ENCODE data around the gene FAM76B.
"Not testable (repeated sequence)": the region's sequence is repeated elsewhere in the genome, so short reads cannot be mapped to it uniquely, and the experiment has no call there.

Gene FAM76B

GRCh38 chr11:95789506-95790122 lies at the start of gene FAM76B:
Gene FAM76B, minus strand, starts transcription at chr11:95789782. Its CDS starts 304 bp downstream, at chr11:95789478.
- DNase-seq = peak; percentile 95

DNA sequence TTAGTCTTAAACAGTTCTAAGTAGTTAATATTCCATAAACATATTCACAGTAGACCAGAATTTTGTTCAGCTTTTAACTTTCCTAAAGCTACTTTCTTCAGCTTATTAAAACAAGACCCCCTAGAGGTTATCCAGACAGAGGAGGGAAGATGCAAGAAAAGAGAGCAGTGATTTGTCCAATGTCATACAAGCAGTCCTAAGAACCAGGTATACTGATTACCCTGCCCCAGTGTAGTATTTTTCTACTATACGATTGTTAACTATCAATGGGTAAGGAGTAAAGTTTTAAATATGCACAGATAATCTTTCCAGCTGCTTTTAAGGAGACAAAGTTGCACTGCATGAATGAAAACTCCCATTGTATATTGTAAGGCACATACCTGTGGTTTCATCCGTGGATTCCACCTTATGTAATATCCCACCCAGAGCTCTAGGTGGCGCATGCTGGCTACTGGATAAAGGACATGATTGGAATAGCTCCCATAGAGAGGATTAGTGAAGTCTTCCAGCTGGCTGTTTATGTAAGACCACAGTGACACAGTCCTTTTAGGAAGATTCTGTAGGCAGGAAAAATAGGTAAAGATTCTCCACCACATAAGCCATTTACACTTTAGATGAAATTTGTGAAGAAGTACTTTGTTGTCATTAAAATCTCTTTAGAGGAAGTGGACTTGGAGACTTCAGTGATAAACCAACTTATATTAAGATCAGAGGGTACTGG lies 46.3 kb upstream of the FAM76B start:
- peak; percentile 60 for DNase-seq

- DNase-seq = no peak
Measured at GRCh38 chr11:95835351-95835750, 45.8 kb upstream of the FAM76B start.

DNA sequence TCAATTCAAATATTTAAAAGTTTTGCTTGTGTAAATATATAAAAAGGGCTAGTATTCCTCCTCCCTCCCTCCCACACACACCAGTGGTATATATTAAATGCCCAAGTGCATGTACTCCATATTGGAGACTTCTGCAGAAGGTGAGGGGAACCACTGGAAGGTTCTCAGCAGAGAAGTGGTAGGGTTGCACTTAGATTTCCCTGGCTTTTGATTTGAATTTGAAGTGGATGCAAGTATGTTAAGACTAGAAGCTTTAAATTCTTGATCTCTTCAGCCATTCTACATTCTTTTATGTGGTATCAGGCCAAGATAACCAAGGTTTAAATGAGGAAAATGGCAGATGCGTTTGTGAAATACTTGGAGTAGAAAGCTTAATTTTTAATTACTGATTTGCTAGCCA lies 43.8 kb upstream of the FAM76B start:
- no peak for DNase-seq

GRCh38 chr11:95832763-95833162 lies 43.2 kb upstream of the FAM76B start:
- DNase-seq = no peak

DNA sequence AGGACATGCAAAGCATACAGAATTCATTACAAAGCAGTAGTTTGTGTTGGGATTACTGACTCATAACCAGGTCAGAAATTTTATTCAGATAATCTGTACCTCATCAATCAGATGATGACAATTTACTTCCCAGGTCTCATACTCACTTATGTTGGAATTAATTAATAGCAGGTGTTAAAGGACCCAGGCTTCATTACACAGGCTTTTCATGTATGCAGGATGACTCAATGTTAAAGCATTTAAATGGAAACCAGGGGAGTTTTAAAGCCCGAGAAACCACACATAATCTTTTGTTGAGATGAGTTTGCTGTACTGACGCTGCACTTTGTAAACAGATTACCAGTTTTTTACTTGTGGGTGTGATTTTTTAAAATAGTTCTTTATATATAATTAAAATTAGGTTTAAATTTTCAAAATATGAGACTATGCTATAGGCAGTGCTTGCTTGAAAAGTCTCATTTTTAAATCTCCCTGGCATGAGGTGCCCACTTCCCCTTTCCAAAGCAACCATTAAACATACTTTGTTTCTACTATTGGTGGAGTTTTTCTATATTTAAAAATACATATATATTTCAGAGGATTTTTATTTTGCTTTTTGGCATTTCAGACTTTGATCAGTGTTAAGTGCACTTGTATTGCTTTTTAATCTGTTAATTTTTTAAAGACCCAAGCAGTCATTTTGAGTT lies 41.8 kb upstream of the FAM76B start:
- no peak for DNase-seq

DNA sequence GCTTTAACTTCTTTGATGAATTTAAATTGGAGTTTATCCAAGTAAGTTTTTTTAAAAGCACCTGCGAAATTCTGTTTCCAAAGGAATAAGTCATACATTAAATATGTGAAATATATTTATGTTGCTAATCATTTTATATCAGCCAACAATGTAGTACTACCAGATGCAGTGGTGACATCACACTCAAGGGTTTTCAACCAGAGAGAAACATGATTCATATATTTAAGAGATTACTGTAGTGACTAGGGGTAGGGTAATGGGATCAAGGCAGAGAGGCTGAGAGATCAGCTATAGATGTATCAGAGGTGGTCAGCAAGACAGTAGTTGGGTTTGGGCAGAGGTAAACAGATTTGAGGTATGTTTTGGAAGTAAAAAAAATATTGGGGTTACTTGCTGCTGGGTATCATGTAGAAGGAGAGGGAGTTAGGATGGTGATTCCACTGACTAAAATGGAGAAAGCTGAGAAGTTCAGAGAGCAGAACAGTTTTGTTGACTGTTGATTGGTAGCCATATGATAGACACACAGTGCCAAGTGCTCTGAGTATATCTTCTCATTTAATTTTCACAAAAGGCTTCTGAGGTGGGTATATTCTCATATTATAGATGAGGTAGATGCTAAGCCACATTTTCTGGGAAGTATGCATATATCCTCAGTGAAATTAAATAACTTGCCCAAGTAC lies 40.1 kb upstream of the FAM76B start:
- no peak for DNase-seq

DNA sequence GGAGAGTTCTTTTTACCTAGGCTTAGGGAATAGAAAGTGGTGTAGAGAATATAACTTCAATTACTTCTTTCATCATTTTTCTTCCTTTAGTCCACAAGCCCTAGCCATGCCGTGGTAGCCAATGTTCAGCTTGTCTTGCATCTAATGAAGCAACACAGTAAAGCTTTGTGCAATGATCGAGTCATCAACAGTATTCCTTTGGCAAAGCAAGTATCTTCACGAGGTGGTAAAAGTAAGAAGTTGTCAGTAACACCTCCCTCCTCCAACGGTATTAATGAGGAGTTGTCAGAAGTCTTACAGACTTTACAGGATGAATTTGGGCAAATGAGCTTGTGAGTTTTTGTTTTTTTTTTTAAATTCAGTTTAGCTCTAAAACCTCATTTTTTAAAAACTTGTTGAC lies 38.1 kb upstream of the FAM76B start:
- DNase-seq = no peak

GRCh38 chr11:95821640-95822039 lies 32.1 kb upstream of the FAM76B start:
- DNase-seq = no peak

DNA sequence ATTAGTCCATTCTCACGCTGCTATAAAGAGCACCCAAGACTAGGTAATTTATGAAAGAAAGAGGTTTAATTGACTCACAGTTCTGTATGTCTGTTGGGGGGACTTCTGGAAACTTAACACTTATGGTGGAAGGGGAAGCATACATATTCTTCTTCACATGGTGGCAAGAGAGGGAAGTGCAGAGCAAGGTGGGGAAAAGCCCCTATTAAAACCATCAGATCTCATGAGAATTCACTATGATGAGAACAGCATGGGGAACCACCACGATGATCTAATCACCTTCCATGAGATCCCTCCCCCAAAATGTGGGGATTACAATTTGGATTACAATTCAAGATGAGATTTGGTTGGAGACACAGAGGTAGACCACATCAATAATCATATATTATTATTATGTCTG lies 26.5 kb upstream of the FAM76B start:
- no peak for DNase-seq

GRCh38 chr11:95811052-95811451 lies 21.5 kb upstream of the FAM76B start:
- not testable (repeated sequence) for DNase-seq

GRCh38 chr11:95806464-95806863 lies 16.9 kb upstream of the FAM76B start:
- DNase-seq = not testable (repeated sequence)

DNA sequence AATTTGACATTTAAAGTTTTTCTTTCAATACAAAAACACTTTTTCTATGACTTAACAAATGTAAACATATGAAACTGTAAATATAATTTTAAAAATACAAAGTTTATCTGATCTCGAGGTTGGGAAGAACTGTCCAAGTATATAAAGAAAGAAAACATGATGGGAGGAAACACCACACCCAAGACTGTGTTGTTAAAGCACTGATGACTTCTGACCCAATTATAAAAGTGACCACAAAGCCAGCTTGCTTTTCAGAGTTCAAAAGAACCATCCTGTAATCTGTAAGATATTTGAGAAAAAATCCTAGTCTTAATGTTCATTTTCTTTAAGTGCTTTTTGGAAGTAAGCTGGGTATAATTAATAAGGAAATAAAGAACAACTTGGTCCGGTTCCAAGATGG lies 16.3 kb upstream of the FAM76B start:
- no peak for DNase-seq

DNA sequence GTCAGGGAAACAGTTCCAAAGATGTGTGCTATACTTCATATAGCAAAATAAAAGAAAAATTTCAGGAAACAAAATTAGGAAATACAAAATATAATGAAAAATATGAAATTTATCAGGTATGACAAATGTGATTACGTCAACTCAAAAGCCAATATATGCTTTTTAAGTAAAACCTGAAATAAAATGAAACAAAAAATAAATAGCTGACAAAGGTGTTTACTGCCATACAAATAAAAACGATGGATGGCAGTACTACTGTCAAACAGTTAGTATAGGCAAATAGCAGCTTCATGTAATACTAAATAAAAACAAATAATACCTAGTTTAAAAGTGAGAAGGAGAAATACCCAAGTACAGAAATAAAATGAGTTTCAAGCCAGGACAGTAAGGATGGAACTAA lies 14.4 kb upstream of the FAM76B start:
- no peak for DNase-seq

- no peak for DNase-seq
Measured at GRCh38 chr11:95802806-95803205, 13.2 kb upstream of the FAM76B start.

DNA sequence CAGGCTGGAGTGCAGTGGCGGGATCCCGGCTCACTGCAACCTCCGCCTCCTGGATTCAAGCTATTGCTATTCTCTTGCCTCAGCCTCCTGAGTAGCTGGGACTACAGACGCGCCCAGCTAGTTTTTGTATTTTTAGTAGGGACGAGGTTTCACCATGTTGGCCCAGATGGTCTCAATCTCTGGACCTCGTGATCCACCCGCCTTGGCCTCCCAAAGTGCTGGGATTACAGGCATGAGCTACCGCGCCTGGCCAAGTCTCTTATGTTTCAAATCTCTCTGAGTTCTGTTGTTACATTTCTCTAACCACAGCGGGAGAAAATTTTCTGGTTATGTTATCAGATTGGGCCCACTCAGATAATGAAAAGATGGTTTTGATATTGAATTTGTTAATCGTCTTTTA lies 10.9 kb upstream of the FAM76B start:
- DNase-seq = no peak

DNA sequence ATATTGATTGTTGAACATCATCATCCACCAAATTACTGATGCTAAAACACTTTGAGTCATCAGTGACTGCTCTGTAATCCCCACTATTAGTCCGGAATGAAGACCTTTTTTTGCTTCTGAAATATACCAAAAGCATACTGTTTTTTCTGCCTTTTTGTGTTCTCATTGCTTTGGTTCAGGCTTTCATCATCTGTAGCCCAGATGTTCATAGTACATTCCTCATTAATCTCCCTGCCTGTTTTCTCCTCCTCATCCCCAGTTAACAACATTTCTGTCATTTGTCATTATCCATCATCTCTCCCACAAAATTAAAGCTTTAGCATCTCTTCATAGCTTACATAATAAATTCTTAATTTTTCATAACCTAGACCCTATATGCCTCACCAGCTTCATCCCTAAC lies 10.0 kb upstream of the FAM76B start:
- DNase-seq = no peak

GRCh38 chr11:95796501-95796900 lies 6.9 kb upstream of the FAM76B start:
- DNase-seq = no peak

GRCh38 chr11:95795627-95796295 lies 6.2 kb upstream of the FAM76B start:
- DNase-seq = no peak

GRCh38 chr11:95794086-95794485 lies 4.5 kb upstream of the FAM76B start:
- no peak for DNase-seq

GRCh38 chr11:95793116-95793515 lies 3.5 kb upstream of the FAM76B start:
- no peak for DNase-seq

- DNase-seq = no peak
Measured at GRCh38 chr11:95792700-95793099, 3.1 kb upstream of the FAM76B start.

DNA sequence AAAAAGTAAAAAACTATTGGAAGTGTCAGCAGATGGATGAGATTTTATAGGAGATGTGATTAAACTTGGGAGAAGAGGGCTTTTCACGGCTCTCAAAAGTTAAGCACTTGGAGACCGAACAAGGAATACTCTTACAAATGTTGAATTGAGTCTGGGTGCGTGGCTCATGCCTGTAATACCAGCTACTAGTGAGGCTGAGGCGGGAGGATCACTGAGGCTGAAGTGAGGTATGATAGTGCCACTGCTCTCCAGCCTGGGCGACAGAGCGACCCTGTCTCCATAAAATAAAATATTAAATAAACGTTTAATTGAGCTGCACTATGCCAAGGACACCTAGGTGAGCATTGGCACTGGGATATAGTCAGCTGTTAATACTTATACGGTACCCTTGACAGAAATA lies 2.6 kb upstream of the FAM76B start:
- DNase-seq = no peak
